BE2C (cell line): ENCODE data around the gene LDLRAD4.

Experiments
- DNase-seq: peaks from one replicate; pipeline ENCODE4 v3.0.0-alpha.2; 2020
- H3K27me3 ChIP-seq: fragments of 250-450 bp; sonication (Bioruptor Pico); 2 replicates; pipeline ENCODE4 v1.5.1; 2020; ENCODE audit warnings: mild to moderate bottlenecking
- H3K36me3 ChIP-seq: fragments of 250-450 bp; sonication (Bioruptor Pico); 2 replicates; pipeline ENCODE4 v1.5.1; 2020; ENCODE audit warnings: mild to moderate bottlenecking
- H3K4me1 ChIP-seq: fragments of 250-450 bp; sonication (Bioruptor Pico); 2 replicates; pipeline ENCODE4 v1.5.1; 2020
- H3K4me3 ChIP-seq: 2 replicates; pipeline ENCODE4 v1.5.1; 2011; ENCODE audit warnings: low read depth, low read length
- H3K9me3 ChIP-seq: fragments of 250-450 bp; sonication (Bioruptor Pico); 2 replicates; pipeline ENCODE4 v1.5.1; 2020
- TF ChIP-seq, protein P1 (sequence below): IDR thresholded peaks from 2 replicates; pipeline ENCODE4 v1.5.1; 2012; ENCODE audit warnings: mild to moderate bottlenecking, low read depth, low read length

LDLRAD4 gene

DNA sequence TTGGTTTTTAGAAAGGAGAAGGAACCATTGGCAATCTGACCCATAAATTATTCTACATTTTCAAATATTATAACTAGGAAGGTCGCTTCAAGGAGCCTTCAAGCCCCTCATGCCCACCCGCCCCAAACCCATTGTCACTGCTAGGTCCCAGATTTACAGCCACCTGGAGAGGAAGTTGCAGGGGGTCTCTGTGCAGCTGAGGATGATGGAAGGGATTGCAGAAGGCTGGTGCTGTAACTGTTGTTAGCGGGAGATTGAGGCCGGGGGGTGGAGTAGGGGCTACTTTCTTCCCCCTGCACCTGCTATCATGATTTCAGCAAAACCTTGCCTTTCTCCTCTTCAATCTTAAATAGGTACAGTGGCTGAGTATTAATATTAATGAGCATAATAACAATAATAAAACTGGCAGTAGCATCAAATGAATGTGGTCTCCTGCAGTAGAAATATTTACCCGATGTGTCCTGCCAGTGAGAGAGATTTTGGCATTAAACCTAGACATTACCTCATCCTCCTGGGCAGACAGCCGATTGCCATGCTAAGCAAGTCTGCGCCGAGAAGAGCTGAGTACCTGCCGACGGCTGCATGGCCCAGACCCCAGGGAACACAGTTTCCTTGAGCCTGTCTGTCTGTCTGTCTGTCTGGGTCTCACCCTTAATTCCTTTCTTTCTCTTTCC is 282.4 kb downstream of the LDLRAD4 start:
- no peaks in the 10 kb centered on the region for H3K9me3 ChIP-seq
- no peaks in the 10 kb centered on the region for H3K27me3 ChIP-seq
- no peak overlapping the region for H3K4me3 ChIP-seq
- TF ChIP-seq, protein P1, sequence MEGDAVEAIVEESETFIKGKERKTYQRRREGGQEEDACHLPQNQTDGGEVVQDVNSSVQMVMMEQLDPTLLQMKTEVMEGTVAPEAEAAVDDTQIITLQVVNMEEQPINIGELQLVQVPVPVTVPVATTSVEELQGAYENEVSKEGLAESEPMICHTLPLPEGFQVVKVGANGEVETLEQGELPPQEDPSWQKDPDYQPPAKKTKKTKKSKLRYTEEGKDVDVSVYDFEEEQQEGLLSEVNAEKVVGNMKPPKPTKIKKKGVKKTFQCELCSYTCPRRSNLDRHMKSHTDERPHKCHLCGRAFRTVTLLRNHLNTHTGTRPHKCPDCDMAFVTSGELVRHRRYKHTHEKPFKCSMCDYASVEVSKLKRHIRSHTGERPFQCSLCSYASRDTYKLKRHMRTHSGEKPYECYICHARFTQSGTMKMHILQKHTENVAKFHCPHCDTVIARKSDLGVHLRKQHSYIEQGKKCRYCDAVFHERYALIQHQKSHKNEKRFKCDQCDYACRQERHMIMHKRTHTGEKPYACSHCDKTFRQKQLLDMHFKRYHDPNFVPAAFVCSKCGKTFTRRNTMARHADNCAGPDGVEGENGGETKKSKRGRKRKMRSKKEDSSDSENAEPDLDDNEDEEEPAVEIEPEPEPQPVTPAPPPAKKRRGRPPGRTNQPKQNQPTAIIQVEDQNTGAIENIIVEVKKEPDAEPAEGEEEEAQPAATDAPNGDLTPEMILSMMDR: no peak
- no peak for DNase-seq
- H3K4me1 ChIP-seq: no peaks in the 10 kb centered on the region
- no peaks in the 10 kb centered on the region for H3K36me3 ChIP-seq

DNA sequence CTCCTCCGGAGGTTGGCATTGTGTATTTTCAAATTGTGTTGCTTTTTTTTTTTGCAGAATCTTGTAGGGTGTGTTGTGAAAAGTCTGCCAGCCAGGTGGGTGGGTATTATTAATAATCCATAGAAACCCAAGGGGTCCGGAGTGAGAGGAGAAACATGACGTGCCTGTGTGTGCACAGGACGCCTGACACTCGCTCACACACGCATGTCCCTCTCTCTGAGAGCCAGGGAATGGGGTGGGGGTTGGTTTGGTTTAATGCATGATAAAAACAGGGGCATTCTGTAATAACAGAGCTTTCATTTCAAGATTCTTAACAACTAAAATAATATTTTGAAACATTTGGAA is 283.0 kb downstream of the LDLRAD4 start:
- no peaks in the 10 kb centered on the region for H3K9me3 ChIP-seq
- no peak for DNase-seq
- H3K4me3 ChIP-seq: no peak overlapping the region
- no peaks in the 10 kb centered on the region for H3K36me3 ChIP-seq
- TF ChIP-seq, protein P1: no peak
- no peaks in the 10 kb centered on the region for H3K27me3 ChIP-seq
- H3K4me1 ChIP-seq: no peaks in the 10 kb centered on the region

DNA sequence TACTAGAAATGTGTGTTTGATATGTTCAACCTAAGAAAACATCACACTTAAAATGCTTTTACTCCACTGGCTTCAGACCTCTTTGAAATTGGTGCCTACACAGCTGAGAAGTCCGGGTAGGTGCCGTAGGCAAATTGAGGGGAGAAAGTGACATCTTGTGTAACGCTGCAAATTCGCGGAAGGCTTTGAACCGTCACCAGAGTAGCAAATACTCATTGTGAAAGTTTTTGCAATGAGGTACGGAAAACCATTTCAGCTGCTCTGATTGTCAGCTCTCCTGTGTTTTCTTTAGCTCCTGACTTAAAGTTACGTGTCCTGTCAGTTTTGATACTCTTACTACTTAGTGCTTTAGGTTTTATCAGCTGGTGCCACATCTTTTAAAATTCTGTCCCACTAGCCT is 283.3 kb downstream of the LDLRAD4 start:
- H3K27me3 ChIP-seq: no peaks in the 10 kb centered on the region
- DNase-seq: no peak
- no peaks in the 10 kb centered on the region for H3K36me3 ChIP-seq
- no peaks in the 10 kb centered on the region for H3K9me3 ChIP-seq
- TF ChIP-seq, protein P1: no peak
- H3K4me3 ChIP-seq: no peak overlapping the region
- no peaks in the 10 kb centered on the region for H3K4me1 ChIP-seq

DNA sequence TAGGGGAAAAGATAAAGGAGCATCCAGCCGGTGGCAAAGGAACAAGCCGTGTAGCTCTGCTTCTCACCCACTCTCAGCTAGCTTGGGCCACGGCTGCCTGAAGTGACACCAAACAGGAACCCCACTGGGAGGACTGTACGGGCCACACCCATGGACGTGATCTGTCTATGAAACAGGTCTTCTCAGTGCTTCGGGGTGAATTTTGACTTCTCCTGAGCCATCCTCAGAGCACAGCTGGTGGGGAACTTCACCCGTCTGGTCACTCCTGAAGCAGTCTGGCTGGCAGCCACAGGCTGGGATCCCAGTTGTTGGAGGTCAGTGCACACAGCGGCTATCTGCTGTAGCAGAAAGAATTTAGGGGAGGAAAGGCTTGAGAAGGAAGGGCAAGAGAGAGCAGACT is 284.0 kb downstream of the LDLRAD4 start:
- H3K4me1 ChIP-seq: no peaks in the 10 kb centered on the region
- H3K27me3 ChIP-seq: no peaks in the 10 kb centered on the region
- H3K4me3 ChIP-seq: no peak overlapping the region
- H3K36me3 ChIP-seq: no peaks in the 10 kb centered on the region
- TF ChIP-seq, protein P1: no peak
- H3K9me3 ChIP-seq: no peaks in the 10 kb centered on the region
- DNase-seq: no peak

DNA sequence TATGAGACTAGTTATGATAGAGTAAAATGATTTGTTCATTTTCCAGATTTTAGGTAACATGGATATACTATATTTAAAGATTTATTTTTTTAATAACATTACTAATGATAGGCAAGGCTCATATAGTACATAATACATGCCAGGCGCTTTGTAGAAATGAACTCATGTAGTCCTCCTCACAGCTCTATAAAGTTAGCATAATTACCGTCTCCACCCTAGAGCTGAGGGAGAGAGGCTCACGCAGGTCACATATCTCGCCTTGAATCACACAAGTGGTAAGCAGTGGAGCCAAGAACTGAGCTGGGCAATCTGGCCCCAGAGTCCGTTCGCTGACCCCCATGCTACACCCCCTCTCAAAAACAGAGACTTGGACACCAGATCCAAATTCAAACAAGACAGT is 285.3 kb downstream of the LDLRAD4 start:
- Histone ChIP-seq H3K36me3 (no peaks in the 10 kb centered on the region), H3K4me3 (no peak overlapping the region), H3K27me3 (no peaks in the 10 kb centered on the region), H3K9me3 (no peaks in the 10 kb centered on the region), H3K4me1 (no peaks in the 10 kb centered on the region)
- no peak for DNase-seq
- TF ChIP-seq, protein P1: no peak

DNA sequence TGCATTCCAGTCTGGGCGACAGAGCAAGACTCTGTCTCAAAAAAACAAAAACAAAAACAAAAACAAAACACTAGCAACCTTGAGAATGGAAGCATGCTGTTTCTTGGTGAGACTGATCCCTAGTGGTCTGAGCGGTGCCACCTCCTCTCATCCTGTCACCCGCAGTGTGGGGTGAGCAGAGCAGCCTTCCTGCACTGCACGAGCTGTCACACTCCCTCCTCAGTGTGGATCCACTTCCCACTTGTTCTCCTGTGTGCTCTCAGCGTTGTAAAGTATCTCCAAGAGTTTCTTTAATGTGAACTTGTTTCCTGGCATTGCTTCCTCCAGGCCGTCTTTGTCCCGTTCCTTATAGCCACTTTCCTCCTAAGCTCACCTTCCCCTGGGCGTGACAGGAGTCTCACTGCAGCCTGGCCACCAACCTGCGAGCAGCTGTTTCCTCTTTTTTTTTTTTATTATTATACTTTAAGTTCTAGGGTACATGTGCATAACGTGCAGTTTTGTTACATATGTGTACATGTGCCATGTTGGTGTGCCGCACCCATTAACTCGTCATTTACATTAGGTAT is 287.3 kb downstream of the LDLRAD4 start:
- Histone ChIP-seq H3K27me3 (no peaks in the 10 kb centered on the region), H3K4me1 (no peaks in the 10 kb centered on the region), H3K9me3 (no peaks in the 10 kb centered on the region), H3K4me3 (no peak overlapping the region), H3K36me3 (no peaks in the 10 kb centered on the region)
- DNase-seq: no peak
- TF ChIP-seq, protein P1: no peak
